ENCODE data around the gene CFHR5.
"Not testable (repeated sequence)": the region's sequence is repeated elsewhere in the genome, so short reads cannot be mapped to it uniquely, and the experiment has no call there.

Gene CFHR5

GRCh38 chr1:197024460-197024859 is 47.1 kb downstream of the CFHR5 start:
- no peak for DNase-seq

GRCh38 chr1:197027359-197027758 is 50.0 kb downstream of the CFHR5 start:
- DNase-seq, result no peak

- DNase-seq, result no peak
Observed at GRCh38 chr1:197029749-197030148, 52.4 kb downstream of the CFHR5 start.

DNA sequence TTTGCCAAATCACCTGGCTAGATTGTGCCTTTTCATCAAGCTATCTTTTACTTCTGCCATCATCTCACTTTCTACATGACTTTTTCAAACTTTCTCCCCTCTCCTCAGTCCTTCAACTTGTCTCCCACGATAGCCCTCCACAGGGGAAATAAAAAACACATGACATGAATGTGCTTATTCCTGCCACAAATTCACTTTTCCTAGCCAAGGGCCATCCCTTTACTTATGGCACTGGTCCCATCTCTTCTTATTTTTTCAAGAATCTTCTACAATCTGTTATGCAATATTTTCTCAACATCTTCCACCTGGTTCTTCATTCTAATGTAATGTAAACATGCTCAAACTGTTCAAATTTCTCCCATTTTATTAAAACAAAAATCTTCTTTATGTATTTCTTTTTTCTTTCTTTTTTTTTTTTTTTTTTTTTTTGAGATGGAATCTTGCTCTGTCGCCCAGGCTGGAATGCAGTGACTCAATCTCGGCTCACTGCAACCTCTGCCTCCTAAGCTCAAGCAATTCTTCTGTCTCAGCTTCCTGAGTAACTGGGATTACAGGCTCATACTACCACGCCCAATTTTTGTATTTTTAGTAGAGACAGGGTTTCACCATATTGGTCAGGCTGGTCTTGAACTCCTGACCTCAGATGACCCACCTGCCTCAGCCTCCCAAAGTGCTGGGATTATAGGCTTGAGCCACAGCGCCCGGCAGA is 57.4 kb downstream of the CFHR5 start:
- not testable (repeated sequence) for DNase-seq

GRCh38 chr1:197036861-197037260 is 59.5 kb downstream of the CFHR5 start:
- no peak for DNase-seq

DNA sequence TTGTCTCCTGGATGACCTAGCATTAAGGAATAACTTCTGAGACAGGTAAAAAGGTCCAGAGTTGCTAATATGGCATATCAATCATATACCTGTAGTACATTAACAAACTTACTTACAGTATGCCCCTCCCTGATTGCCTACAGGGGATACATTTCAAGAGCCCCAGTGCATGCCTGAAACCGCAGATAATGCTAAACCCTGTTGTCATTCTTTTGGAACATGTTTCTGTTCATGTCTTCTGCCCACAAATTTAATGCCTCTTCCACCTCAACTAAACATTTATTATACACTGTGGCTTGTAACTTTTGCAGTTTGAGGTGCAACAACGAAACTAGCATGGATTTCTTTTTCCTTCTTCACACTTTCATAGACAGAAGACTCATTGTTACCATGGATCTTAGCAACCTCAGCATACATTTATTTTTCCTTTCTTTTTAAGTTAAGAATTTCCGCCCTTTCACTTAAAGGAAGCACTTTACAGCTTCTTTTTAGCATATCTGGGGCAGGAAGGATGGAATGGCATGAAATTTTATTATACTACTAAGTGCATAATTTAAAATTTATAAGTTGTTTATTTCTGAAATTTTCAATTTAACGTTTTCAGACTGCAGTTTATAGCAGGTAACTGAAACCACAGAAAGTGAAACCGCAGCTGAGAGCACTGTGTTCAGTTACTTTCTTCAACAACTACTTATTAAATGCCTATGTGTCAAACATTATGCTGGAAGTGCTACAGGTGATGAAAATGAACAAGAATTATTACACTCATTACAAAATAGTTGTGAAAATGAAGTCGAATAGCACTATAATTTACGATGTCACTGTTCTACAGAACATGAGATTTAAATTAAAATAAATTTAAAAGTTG is 64.4 kb downstream of the CFHR5 start:
- DNase-seq, result no peak

DNA sequence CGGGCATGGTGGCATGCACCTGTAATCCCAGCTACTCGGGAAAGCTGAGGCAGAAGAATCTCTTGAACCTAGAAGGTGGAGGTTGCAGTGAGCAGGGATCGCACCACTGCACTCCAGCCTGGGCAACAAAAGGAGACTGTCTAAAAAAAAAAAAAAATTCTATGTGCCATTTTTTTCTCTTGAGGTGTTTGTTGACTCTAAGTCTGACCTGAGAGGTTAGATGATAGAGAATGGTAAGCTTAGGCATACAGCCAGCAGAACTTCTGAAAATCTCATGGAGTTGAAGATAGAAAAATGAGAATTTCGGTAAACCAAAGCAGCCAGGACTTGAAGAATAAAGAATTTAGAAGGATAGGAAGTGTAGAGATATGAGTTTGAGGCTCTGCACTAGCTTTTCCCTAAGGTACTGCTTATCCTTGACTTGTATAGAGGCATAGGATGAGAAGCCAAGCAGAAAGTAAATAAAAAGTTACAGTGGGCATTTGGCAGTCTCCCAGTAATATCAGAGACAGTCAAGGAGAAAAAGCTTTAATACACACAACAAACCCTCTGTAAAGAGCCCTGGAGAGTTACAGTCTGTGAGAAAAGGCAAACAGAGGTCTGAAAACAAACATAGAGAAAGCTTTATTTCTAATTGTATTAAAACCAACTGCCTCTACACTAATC is 65.5 kb downstream of the CFHR5 start:
- DNase-seq, result no peak

DNA sequence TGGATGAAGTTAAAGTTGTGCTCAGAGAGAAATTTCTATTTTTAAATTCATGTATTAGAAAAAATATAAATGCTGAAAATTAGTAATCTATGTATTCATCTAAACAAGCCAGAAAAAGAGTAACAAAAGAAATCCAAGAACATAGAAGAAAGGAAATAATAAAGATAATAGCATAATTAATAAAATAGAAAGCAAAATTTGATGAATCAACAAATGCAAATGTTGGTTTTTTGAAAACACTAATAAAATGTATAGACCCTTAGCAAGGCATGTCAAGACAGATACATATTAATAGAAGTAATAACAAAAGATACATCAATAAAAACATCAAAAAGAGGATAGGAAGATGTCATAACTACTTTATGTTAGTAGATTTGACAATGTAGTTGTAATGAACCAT is 71.7 kb downstream of the CFHR5 start:
- DNase-seq, result no peak
